OCI-LY7 (cell line): ENCODE measurements around the gene TBC1D2B. TPM values are rescaled to one million over a fixed set of nuclear protein-coding genes. Genes with fewer than 3 reads are reported as not detected.
"Not testable (repeated sequence)": the region's sequence is repeated elsewhere in the genome, so short reads cannot be mapped to it uniquely, and the experiment has no call there.

Source experiments
- BruUV-seq: library from RNA; stranded (reverse); fragments of 400-500 nt; replicated peaks from 2 replicates; lab custom pipeline; 2021; lab: Mats Ljungman, UMichigan
- CTCF ChIA-PET: fragments of 300-600 bp; sonication (Branson Sonifier 250); formaldehyde crosslinking; loops from one replicate; lab custom pipeline; 2022; ENCODE audit warnings: antibody characterized with exemption; ENCODE audit not compliant: unreplicated experiment; lab: Charles Lee
- POLR2A ChIA-PET: fragments of 300-600 bp; sonication (Branson Sonifier 250); formaldehyde crosslinking; loops from one replicate; lab custom pipeline; 2022; ENCODE audit warnings: antibody characterized with exemption; lab: Charles Lee
- DNase-seq: peaks from one replicate; pipeline ENCODE4 v3.0.0-alpha.2; 2015; ENCODE audit warnings: low spot score
- H2AFZ ChIP-seq: fragments of 200-600 bp; sonication (generic), shearing (Covaris generic); 2 replicates; pipeline ENCODE4 v1.6.1; 2014; ENCODE audit warnings: mild to moderate bottlenecking, antibody characterized with exemption, low read length, moderate library complexity
- H3K27ac ChIP-seq: fragments of 200-600 bp; sonication (generic); 2 replicates; pipeline ENCODE4 v1.5.1; 2014; ENCODE audit warnings: mixed run types, low read depth, mild to moderate bottlenecking, moderate library complexity, low read length, inconsistent platforms; ENCODE audit not compliant: poor library complexity, severe bottlenecking
- H3K36me3 ChIP-seq: fragments of 200-600 bp; sonication (generic); 2 replicates; pipeline ENCODE4 v1.6.1; 2014; ENCODE audit warnings: mild to moderate bottlenecking, antibody characterized with exemption, low read length, moderate library complexity, mixed read lengths; ENCODE audit not compliant: insufficient read depth
- H3K4me1 ChIP-seq: fragments of 200-600 bp; sonication (generic); 2 replicates; pipeline ENCODE4 v1.5.1; 2014; ENCODE audit warnings: mild to moderate bottlenecking, low read length; ENCODE audit not compliant: insufficient read depth, poor library complexity, severe bottlenecking
- H3K4me2 ChIP-seq: fragments of 200-600 bp; sonication (generic); 2 replicates; pipeline ENCODE4 v1.6.1; 2014; ENCODE audit warnings: mild to moderate bottlenecking, low read length
- H3K4me3 ChIP-seq: fragments of 200-600 bp; sonication (generic); 2 replicates; pipeline ENCODE4 v1.5.1; 2014; ENCODE audit warnings: mild to moderate bottlenecking, low read depth, low read length; ENCODE audit not compliant: poor library complexity, severe bottlenecking
- H3K79me2 ChIP-seq: fragments of 200-600 bp; sonication (generic); 2 replicates; pipeline ENCODE4 v1.6.1; 2016; ENCODE audit warnings: low read depth, mild to moderate bottlenecking, low read length, moderate library complexity, mixed read lengths; ENCODE audit not compliant: insufficient read depth
- H3K9me2 ChIP-seq: fragments of 200-600 bp; sonication (generic); 2 replicates; pipeline ENCODE4 v1.6.1; 2016; ENCODE audit warnings: mild to moderate bottlenecking, low read length, mixed read lengths; ENCODE audit not compliant: insufficient read depth
- H3K9me3 ChIP-seq: fragments of 200-600 bp; sonication (generic); 2 replicates; pipeline ENCODE4 v1.6.1; 2014; ENCODE audit warnings: mild to moderate bottlenecking, mixed run types, low read length, mixed read lengths
- H4K20me1 ChIP-seq: fragments of 200-600 bp; sonication (generic); 2 replicates; pipeline ENCODE4 v1.6.1; 2014; ENCODE audit warnings: mild to moderate bottlenecking, antibody characterized with exemption, low read length, moderate library complexity, mixed read lengths; ENCODE audit not compliant: insufficient read depth
- EZH2phosphoT487 ChIP-seq: fragments of 200-600 bp; sonication (generic); IDR thresholded peaks from 2 replicates; pipeline ENCODE4 v1.6.1; 2018; ENCODE audit warnings: low read depth, borderline replicate concordance, mild to moderate bottlenecking, mixed run types, antibody characterized with exemption, low read length, moderate library complexity, mixed read lengths
- intact Hi-C: fragments of 100-400 bp; cut with micrococcal nuclease; formaldehyde crosslinking; loops from one replicate; pipeline ENCODE4 v1.10.0; 2022; ENCODE audit not compliant: unreplicated experiment
- total RNA-seq, 2 experiments: library from RNA; depleted of rRNA in 1 of 2; stranded (reverse); fragments of >200 nt in 1 of 2; shearing (Covaris generic) in 1 of 2; gene quantifications; 2 replicates each; pipeline ENCODE4 v1.2.3, GENCODE V29; 2014 to 2022
- TF ChIP-seq, protein P1 (sequence below): fragments of 200-600 bp; sonication (generic); conservative IDR thresholded peaks from 2 replicates; pipeline ENCODE4 v1.5.1; 2014; ENCODE audit warnings: mild to moderate bottlenecking, antibody characterized with exemption, low read length, moderate library complexity, mixed read lengths

TBC1D2B gene
- total RNA-seq, 2 experiments from 2014 or later, result 30.9 to 41.5 TPM

DNA sequence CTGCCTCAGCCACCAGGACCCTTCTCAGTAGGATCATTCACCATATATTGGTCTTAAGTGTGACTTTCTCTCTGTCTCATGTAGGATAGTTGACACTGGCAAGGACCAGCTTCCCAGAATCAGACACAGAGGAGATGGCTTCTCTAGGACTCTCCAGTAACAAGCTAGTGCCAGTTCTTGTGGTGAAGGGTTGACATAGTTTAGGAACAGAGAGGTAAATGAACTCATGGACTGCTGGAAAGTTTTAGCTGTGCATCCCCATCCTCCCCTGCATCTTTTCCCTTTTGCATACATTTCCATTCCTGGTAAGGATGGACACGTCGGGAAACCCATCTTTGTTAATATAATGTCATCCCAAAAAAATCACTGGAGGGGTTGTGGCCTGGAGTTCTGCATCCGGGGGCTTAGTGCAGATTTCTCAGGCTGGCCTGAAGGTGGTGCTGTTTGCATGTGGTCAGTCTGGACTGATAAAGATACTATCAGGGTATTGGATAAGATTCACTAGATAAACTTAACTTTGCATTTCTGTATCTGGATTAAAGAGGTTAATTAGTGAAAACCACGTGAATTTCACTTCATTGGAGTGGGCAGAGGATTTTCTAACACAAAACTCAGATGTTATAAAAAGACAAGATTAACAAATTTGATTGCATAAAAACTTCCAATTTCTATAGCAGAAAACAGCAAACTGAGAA is 110.8 kb downstream of the TBC1D2B start:
- H3K4me1 ChIP-seq, result peaks cover 7% of the 10 kb centered on the region
- TF ChIP-seq, protein P1, sequence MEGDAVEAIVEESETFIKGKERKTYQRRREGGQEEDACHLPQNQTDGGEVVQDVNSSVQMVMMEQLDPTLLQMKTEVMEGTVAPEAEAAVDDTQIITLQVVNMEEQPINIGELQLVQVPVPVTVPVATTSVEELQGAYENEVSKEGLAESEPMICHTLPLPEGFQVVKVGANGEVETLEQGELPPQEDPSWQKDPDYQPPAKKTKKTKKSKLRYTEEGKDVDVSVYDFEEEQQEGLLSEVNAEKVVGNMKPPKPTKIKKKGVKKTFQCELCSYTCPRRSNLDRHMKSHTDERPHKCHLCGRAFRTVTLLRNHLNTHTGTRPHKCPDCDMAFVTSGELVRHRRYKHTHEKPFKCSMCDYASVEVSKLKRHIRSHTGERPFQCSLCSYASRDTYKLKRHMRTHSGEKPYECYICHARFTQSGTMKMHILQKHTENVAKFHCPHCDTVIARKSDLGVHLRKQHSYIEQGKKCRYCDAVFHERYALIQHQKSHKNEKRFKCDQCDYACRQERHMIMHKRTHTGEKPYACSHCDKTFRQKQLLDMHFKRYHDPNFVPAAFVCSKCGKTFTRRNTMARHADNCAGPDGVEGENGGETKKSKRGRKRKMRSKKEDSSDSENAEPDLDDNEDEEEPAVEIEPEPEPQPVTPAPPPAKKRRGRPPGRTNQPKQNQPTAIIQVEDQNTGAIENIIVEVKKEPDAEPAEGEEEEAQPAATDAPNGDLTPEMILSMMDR, result peak; percentile 100
- TF ChIP-seq EZH2phosphoT487, result no peak
- no peak overlapping the region for H3K4me3 ChIP-seq
- peak overlapping the region; percentile 24 for H2AFZ ChIP-seq
- H3K79me2 ChIP-seq, result no peaks in the 10 kb centered on the region
- ChIA-PET CTCF (interaction anchor here (0.6 to 0.7 kb wide), 2 partner anchors 57 to 273 kb away, joined by 3 read pairs; no protein-coding TSS in a partner anchor), POLR2A (interaction anchor here (0.7 kb wide), 1 partner anchor 273 kb away, joined by 3 read pairs; no protein-coding TSS in a partner anchor)
- DNase-seq, result peak; percentile 65
- H3K9me3 ChIP-seq, result 0 out of 2 replicates have a peak, but pooled peaks cover 6% of the 10 kb centered on the region
- intact Hi-C loops, result loop anchor here (1.0 to 2.0 kb wide), 3 partner anchors 34 to 274 kb away; no protein-coding TSS in a partner anchor
- BruUV-seq, result no TSS peak
- H3K36me3 ChIP-seq, result no peaks in the 10 kb centered on the region
- no peaks in the 10 kb centered on the region for H3K9me2 ChIP-seq
- H3K4me2 ChIP-seq, result no peak overlapping the region
- no peak overlapping the region for H3K27ac ChIP-seq
- H4K20me1 ChIP-seq, result no peaks in the 10 kb centered on the region

DNA sequence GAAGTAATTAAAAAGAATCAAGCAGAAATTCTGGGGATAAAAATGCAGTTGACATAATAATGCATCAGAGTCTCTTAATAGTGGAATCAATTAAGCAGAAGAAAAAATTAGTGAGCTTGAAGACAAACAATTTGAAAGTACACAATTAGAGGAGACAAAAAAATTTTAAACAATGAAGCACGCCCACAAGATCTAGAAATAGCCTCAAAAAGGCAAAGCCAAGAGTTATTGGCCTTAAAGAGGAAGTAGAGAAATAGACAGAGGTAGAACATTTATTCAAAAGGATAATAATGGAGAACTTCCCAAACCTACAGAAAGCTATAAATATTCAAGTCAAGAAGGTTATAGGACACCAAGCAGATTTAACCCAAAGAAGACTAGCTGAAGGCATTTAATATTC is 113.3 kb downstream of the TBC1D2B start:
- Histone ChIP-seq H3K4me2 (no peak overlapping the region), H3K36me3 (no peaks in the 10 kb centered on the region), H3K79me2 (no peaks in the 10 kb centered on the region), H3K27ac (no peak overlapping the region), H4K20me1 (no peaks in the 10 kb centered on the region), H3K4me1 (peaks cover 7% of the 10 kb centered on the region), H2AFZ (no peak overlapping the region), H3K9me2 (no peaks in the 10 kb centered on the region), H3K4me3 (no peak overlapping the region), H3K9me3 (0 out of 2 replicates have a peak, but pooled peaks cover 6% of the 10 kb centered on the region)
- POLR2A ChIA-PET, result interaction anchor here (0.7 to 1.0 kb wide), 3 partner anchors 9 to 23 kb away, joined by 3 read pairs; no protein-coding TSS in a partner anchor
- no TSS peak for BruUV-seq
- TF ChIP-seq EZH2phosphoT487, result no peak
- TF ChIP-seq, protein P1, result no peak
- intact Hi-C loops, result no loop called here
- no peak for DNase-seq
- CTCF ChIA-PET, result interaction anchor here (1.0 kb wide), 1 partner anchor 27 kb away, joined by 3 read pairs; no protein-coding TSS in a partner anchor

DNA sequence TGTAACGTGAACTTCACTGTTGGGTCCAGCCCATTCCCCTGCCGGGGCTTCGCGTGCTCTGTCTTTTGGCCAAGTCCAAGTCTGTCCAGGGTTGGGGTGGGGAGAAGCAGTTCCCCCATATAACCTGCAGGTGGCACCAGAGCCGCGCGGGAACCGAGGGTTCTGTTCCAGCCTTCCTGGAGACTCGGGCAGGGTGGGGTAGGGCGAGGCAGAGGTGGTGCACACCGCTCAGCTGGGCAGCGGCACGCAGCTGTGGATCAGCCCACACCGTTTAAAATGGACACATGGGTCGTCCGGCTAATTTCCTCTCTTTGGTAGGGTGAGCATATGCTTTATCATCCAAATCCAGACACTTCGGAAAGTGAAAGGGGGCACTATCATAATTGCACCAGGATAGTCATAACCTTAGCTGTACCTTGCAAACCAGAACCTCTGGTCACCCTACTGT is 118.1 kb downstream of the TBC1D2B start:
- peak; percentile 75 for DNase-seq
- Histone ChIP-seq H3K4me3 (peak overlapping the region; percentile 34), H4K20me1 (no peaks in the 10 kb centered on the region), H3K36me3 (no peaks in the 10 kb centered on the region), H3K9me2 (no peaks in the 10 kb centered on the region), H3K27ac (no peak overlapping the region), H3K9me3 (no peaks in the 10 kb centered on the region), H3K79me2 (no peaks in the 10 kb centered on the region), H3K4me1 (peaks cover 14% of the 10 kb centered on the region), H2AFZ (peak overlapping the region; percentile 49; the same call in 1 of the 2 replicates), H3K4me2 (peak overlapping the region; percentile 58)
- ChIA-PET POLR2A (interaction anchor here (1.2 kb wide), 1 partner anchor 149 kb away, joined by 3 read pairs; no protein-coding TSS in a partner anchor), CTCF (interaction anchor here (0.8 kb wide), 1 partner anchor 35 kb away, joined by 3 read pairs; no protein-coding TSS in a partner anchor)
- intact Hi-C loops, result loop anchor here (1.0 to 5.0 kb wide), 4 partner anchors 35 to 281 kb away; no protein-coding TSS in a partner anchor
- TF ChIP-seq, protein P1, result peak; percentile 93
- no peak for TF ChIP-seq EZH2phosphoT487
- BruUV-seq, result no TSS peak

DNA sequence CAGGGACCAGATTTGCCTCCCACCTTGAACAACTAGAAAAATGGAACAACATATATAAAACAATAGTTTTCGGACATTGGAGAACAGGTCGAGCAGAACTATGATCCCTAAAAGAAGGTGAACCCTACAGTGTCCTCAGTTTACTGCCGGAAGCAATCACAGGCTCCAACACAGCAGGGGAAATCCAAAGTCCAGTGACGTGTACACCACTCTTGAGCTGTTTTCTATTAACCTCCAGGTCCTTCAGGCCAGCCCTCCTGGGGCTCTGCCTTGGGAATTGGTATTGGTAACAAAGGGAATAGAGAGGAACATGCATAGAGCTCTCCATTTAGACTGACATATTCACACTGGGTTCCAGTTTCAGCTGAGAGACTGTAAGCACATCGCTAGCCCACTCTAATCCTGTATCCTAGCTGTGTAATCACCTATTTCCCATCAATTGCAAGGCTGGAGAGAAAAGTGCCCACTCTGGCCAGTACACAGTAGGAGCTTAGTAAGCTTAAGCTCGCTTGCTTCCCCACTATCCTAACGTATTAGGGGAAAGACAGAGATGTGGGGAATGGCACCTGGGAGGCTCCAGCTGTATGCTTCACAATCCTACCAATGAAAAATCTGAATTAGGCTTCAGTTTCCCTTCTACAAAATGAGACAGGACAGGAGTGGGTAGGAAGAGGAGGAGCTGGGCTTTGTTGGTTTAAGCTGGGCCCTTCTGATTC is 118.6 kb downstream of the TBC1D2B start:
- H3K27ac ChIP-seq, H3K79me2 ChIP-seq, H2AFZ ChIP-seq, H4K20me1 ChIP-seq, H3K9me2 ChIP-seq, H3K4me3 ChIP-seq, DNase-seq, H3K36me3 ChIP-seq, H3K4me2 ChIP-seq, BruUV-seq, H3K9me3 ChIP-seq: not testable (repeated sequence)
- ChIA-PET POLR2A (interaction anchor here (1.2 kb wide), 1 partner anchor 150 kb away, joined by 3 read pairs; no protein-coding TSS in a partner anchor), CTCF (interaction anchor here (0.5 to 0.8 kb wide), 2 partner anchors 32 to 35 kb away, joined by 3 to 8 read pairs; no protein-coding TSS in a partner anchor)
- H3K4me1 ChIP-seq, result peaks cover 15% of the 10 kb centered on the region
- intact Hi-C loops, result loop anchor here (1.0 to 5.0 kb wide), 4 partner anchors 35 to 282 kb away; no protein-coding TSS in a partner anchor
